HL-60 (cell line): ENCODE measurements around the gene POLD2.

ENCODE experiments used
- DNase-seq, 2 experiments: peaks; one replicate each; pipeline ENCODE4 v3.0.0-alpha.2; 2010 to 2020; ENCODE audit warnings: low read depth in 1 of 2, low spot score in 1 of 2
- H3K27ac ChIP-seq: fragments of 250-450 bp; sonication (Bioruptor Pico); replicated peaks from 2 replicates; pipeline ENCODE4 v1.5.1; 2020; ENCODE audit warnings: mild to moderate bottlenecking, moderate library complexity
- H3K27me3 ChIP-seq: fragments of 250-450 bp; sonication (Bioruptor Pico); 2 replicates; pipeline ENCODE4 v1.5.1; 2021; ENCODE audit warnings: mild to moderate bottlenecking, moderate library complexity; ENCODE audit not compliant: insufficient read depth, poor library complexity, severe bottlenecking
- H3K4me3 ChIP-seq: replicated peaks from 2 replicates; pipeline ENCODE4 v1.5.1; 2011; ENCODE audit warnings: mild to moderate bottlenecking, control low read depth, low read length; ENCODE audit not compliant: insufficient read depth
- CTCF ChIP-seq: IDR thresholded peaks from one replicate; pipeline ENCODE4 v1.5.1; 2011; ENCODE audit warnings: low read length, control low read depth, inconsistent platforms; ENCODE audit not compliant: insufficient read depth
- GABPA ChIP-seq: IDR thresholded peaks from 2 replicates; pipeline ENCODE4 v1.6.1; 2012; ENCODE audit warnings: low read depth
- POLR2AphosphoS5 ChIP-seq: IDR thresholded peaks from 2 replicates; pipeline ENCODE4 v1.6.1; 2012; ENCODE audit warnings: low read depth
- SPI1 ChIP-seq: IDR thresholded peaks from 2 replicates; pipeline ENCODE4 v1.6.1; 2012; ENCODE audit warnings: low read depth, mild to moderate bottlenecking, borderline replicate concordance
- TF ChIP-seq, protein P1 (sequence below): IDR thresholded peaks from 2 replicates; pipeline ENCODE4 v1.6.1; 2012; ENCODE audit warnings: low read depth; ENCODE audit not compliant: insufficient replicate concordance

Gene POLD2

GRCh38 chr7:44086627-44087026 lies 36.7 kb downstream of the POLD2 start:
- Histone ChIP-seq H3K4me3 (no peak overlapping the region), H3K27ac (no peak overlapping the region), H3K27me3 (no peaks in the 10 kb centered on the region)
- DNase-seq: no peak
- no peak for TF ChIP-seq GABPA
- TF ChIP-seq POLR2AphosphoS5: no peak
- TF ChIP-seq CTCF: no peak
- no peak for TF ChIP-seq SPI1
- TF ChIP-seq, protein P1, sequence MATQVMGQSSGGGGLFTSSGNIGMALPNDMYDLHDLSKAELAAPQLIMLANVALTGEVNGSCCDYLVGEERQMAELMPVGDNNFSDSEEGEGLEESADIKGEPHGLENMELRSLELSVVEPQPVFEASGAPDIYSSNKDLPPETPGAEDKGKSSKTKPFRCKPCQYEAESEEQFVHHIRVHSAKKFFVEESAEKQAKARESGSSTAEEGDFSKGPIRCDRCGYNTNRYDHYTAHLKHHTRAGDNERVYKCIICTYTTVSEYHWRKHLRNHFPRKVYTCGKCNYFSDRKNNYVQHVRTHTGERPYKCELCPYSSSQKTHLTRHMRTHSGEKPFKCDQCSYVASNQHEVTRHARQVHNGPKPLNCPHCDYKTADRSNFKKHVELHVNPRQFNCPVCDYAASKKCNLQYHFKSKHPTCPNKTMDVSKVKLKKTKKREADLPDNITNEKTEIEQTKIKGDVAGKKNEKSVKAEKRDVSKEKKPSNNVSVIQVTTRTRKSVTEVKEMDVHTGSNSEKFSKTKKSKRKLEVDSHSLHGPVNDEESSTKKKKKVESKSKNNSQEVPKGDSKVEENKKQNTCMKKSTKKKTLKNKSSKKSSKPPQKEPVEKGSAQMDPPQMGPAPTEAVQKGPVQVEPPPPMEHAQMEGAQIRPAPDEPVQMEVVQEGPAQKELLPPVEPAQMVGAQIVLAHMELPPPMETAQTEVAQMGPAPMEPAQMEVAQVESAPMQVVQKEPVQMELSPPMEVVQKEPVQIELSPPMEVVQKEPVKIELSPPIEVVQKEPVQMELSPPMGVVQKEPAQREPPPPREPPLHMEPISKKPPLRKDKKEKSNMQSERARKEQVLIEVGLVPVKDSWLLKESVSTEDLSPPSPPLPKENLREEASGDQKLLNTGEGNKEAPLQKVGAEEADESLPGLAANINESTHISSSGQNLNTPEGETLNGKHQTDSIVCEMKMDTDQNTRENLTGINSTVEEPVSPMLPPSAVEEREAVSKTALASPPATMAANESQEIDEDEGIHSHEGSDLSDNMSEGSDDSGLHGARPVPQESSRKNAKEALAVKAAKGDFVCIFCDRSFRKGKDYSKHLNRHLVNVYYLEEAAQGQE: no peak

DNA sequence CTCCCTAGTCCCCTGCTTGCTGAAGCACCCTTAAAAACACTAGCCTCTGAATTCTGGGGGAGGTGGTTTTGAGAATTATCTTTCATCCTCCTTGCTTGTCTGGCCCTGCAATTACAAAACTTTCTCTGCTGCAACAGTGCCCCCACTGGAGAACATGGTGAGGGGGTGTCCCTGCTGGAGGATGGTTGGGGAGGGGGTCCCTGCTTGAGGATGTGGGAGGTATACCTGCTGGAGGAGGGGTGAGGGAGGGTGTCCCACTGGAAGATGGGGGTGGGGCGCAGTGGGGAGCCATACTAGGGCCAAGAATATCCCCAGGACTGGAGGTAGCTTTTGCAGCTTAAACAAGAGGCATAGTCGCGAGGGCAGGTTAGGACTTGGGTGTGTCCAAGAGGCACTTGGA lies 37.8 kb downstream of the POLD2 start:
- Histone ChIP-seq H3K27me3 (no peaks in the 10 kb centered on the region), H3K4me3 (no peak overlapping the region), H3K27ac (no peak overlapping the region)
- no peak for DNase-seq
- TF ChIP-seq, protein P1: no peak
- no peak for TF ChIP-seq CTCF
- TF ChIP-seq POLR2AphosphoS5: no peak
- TF ChIP-seq SPI1: no peak
- TF ChIP-seq GABPA: no peak

- H3K4me3 ChIP-seq: no peak overlapping the region
- TF ChIP-seq POLR2AphosphoS5 (no peak), SPI1 (no peak), CTCF (no peak), GABPA (no peak)
- TF ChIP-seq, protein P1: no peak
- H3K27me3 ChIP-seq: no peaks in the 10 kb centered on the region
- no peak for DNase-seq
- H3K27ac ChIP-seq: no peak overlapping the region
Measured at GRCh38 chr7:44084701-44085100, 38.6 kb downstream of the POLD2 start.
